HepG2 (cell line): ENCODE results near the gene USP34. TPM values are rescaled to one million over a fixed set of nuclear protein-coding genes. Genes with fewer than 3 reads are reported as not detected.

Source experiments
- ARNTL ChIP-seq: sonication (generic); formaldehyde crosslinking; IDR thresholded peaks from 2 replicates; pipeline ENCODE4 v1.4.0; 2020; ENCODE audit warnings: mild to moderate bottlenecking, missing genetic modification reagents
- CEBPG ChIP-seq: IDR thresholded peaks from 2 replicates; pipeline ENCODE4 v1.6.1; 2016
- FOXK2 ChIP-seq: fragments of 450-650 bp; IDR thresholded peaks from 2 replicates; pipeline ENCODE4 v1.6.1; 2016
- GATAD2A ChIP-seq: IDR thresholded peaks from 2 replicates; pipeline ENCODE4 v1.6.1; 2016
- KDM5B ChIP-seq: sonication (generic); formaldehyde crosslinking; IDR thresholded peaks from 2 replicates; pipeline ENCODE4 v1.4.0; 2020; ENCODE audit warnings: missing genetic modification reagents, mild to moderate bottlenecking, borderline replicate concordance
- KLF6 ChIP-seq: IDR thresholded peaks from 2 replicates; pipeline ENCODE4 v1.8.0; 2016; ENCODE audit warnings: missing biosample characterization, missing genetic modification reagents
- MAFF ChIP-seq: IDR thresholded peaks from 2 replicates; pipeline ENCODE4 v1.6.1; 2011; ENCODE audit warnings: low read depth, low read length, improper control_type of control experiment
- PCBP2 ChIP-seq: fragments of 200-400 bp; formaldehyde crosslinking; optimal IDR thresholded peaks from 2 replicates; pipeline ENCODE3; 2018; ENCODE audit warnings: low read length, low read depth; ENCODE audit not compliant: poor library complexity, severe bottlenecking
- RFX3 ChIP-seq: IDR thresholded peaks from 2 replicates; pipeline ENCODE4 v1.6.1; 2016; ENCODE audit warnings: missing biosample characterization, missing genetic modification reagents
- SAP130 ChIP-seq: IDR thresholded peaks from 2 replicates; pipeline ENCODE4 v1.6.1; 2016; ENCODE audit warnings: low read depth
- SIX4 ChIP-seq: sonication (generic); formaldehyde crosslinking; IDR thresholded peaks from 2 replicates; pipeline ENCODE4 v1.4.0; 2020; ENCODE audit warnings: missing genetic modification reagents
- SMC3 ChIP-seq: IDR thresholded peaks from 2 replicates; pipeline ENCODE4 v1.6.1; 2011; ENCODE audit warnings: low read length, improper control_type of control experiment
- TEAD3 ChIP-seq: optimal IDR thresholded peaks from 2 replicates; pipeline ENCODE3; 2016; ENCODE audit warnings: borderline replicate concordance
- ZFP1 ChIP-seq: IDR thresholded peaks from 2 replicates; pipeline ENCODE4 v1.6.1; 2016
- ZNF160 ChIP-seq: sonication (generic); formaldehyde crosslinking; IDR thresholded peaks from 2 replicates; pipeline ENCODE4 v1.8.0; 2022; ENCODE audit warnings: mild to moderate bottlenecking, inconsistent platforms, missing genetic modification reagents
- ZNF205 ChIP-seq: IDR thresholded peaks from 2 replicates; pipeline ENCODE4 v1.6.1; 2018; ENCODE audit warnings: missing biosample characterization, missing genetic modification reagents
- ZNF317 ChIP-seq: sonication (generic); formaldehyde crosslinking; IDR thresholded peaks from 2 replicates; pipeline ENCODE4 v1.5.0; 2020; ENCODE audit warnings: mild to moderate bottlenecking, missing genetic modification reagents
- ZNF619 ChIP-seq: sonication (generic); formaldehyde crosslinking; IDR thresholded peaks from 2 replicates; pipeline ENCODE4 v1.4.0; 2020; ENCODE audit warnings: mild to moderate bottlenecking, missing genetic modification reagents
- polyA plus RNA-seq, 8 experiments: library from polyadenylated mRNA; depleted of rRNA in 3 of 8; stranded (reverse) in 7 of 8; unstranded in 1 of 8; fragments of >200 nt; fragmentation: Illumina TruSeq in 4 of 8; extraction: Trizol in 4 of 8; gene quantifications; 2 replicates each; pipeline versions ENCODE4 v1.2.1 to v1.2.3, GENCODE V29; 2011 to 2016; ENCODE audit warnings: low read depth in 4 of 8, missing spikeins in 1 of 8, mixed read lengths in 1 of 8; ENCODE audit not compliant: insufficient read depth in 1 of 8
- total RNA-seq, 5 experiments: library from RNA; depleted of rRNA; stranded (reverse); fragments of >200 nt; fragmentation: Illumina TruSeq; extraction: Trizol; gene quantifications; 2 replicates each; pipeline ENCODE4 v1.2.3, GENCODE V29; 2016; ENCODE audit warnings: low read depth in 1 of 5
- TF ChIP-seq, protein P1 (sequence below), 2 experiments: fragments of 450-650 bp in 1 of 2; sonication (generic) in 1 of 2; formaldehyde crosslinking; IDR thresholded peaks; 2 replicates each; pipeline versions ENCODE4 v1.5.0 to v1.8.0; 2020 to 2022; ENCODE audit warnings: mild to moderate bottlenecking in 1 of 2, missing genetic modification reagents in 1 of 2
- TF ChIP-seq, protein P2 (sequence below): sonication (generic); formaldehyde crosslinking; IDR thresholded peaks from 2 replicates; pipeline ENCODE4 v1.8.1; 2023; ENCODE audit warnings: mild to moderate bottlenecking, inconsistent platforms, moderate library complexity, missing genetic modification reagents, borderline replicate concordance
- TF ChIP-seq, protein P3 (sequence below): IDR thresholded peaks from 2 replicates; pipeline ENCODE4 v1.6.1; 2016; ENCODE audit warnings: control low read depth
- TF ChIP-seq, protein P4 (sequence below): IDR thresholded peaks from 2 replicates; pipeline ENCODE4 v1.6.1; 2016; ENCODE audit warnings: missing genetic modification reagents, missing compliant biosample characterization
- TF ChIP-seq, protein P5 (sequence below): IDR thresholded peaks from 2 replicates; pipeline ENCODE4 v1.6.1; 2018; ENCODE audit warnings: missing genetic modification reagents
- TF ChIP-seq, protein P6 (sequence below): sonication (generic); formaldehyde crosslinking; conservative IDR thresholded peaks from 2 replicates; pipeline ENCODE4 v1.8.0; 2022; ENCODE audit warnings: mild to moderate bottlenecking, moderate library complexity, missing genetic modification reagents
- TF ChIP-seq, protein P7 (sequence below): IDR thresholded peaks from 2 replicates; pipeline ENCODE4 v1.6.1; 2016; ENCODE audit warnings: low read depth, borderline replicate concordance

Gene USP34
- total and polyA plus RNA-seq, 2 of the 13 experiments (the other 11 are each of a cell fraction or from before 2014, with no cell fraction given) = 99.2 to 100 TPM

DNA sequence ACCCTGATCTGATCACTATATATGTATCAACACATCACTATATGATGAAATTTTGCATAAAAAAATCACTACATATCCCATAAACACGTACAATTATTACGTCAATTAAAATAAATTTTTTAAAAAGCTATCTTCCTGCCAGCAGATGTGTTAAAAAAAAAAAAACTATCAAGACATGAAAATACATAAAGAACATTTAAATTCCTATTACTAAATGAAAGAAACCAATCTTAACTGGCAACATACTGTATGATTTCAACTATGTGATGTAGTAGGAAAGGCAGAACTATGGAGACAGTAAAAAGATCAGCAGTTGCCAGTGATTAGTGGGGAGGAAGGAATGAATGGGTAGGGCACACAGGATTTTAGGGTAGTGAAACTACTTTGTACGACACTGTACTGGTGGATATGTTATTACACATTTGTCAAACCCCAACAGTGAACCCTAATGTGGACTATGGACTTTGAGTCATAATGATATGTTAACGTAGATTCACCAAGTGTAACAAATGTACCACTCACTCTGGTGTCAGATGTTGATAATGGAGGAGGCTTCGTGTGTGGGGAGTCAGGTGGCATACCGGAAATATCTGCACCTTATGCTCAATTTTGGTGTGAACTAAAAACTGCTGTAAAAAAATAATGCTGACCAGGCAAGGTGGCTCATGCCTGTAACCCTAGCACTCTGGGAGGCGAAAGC is 27.4 kb downstream of the USP34 start (continued):
- TF ChIP-seq ZNF205 (CRISPR knock-in tag) (0 out of 2 replicates have a peak, but pooled peaks have one; percentile 34), ZNF317 (CRISPR knock-in tag) (peak; percentile 76; the same call in 1 of the 2 replicates), KLF6 (CRISPR knock-in tag) (0 out of 2 replicates have a peak, but pooled peaks have one; percentile 52), RFX3 (0 out of 2 replicates have a peak, but pooled peaks have one; percentile 17), CEBPG (peak; percentile 49), ZNF160 (CRISPR knock-in tag) (no peak), SMC3 (no peak), GATAD2A (CRISPR knock-in tag) (peak; percentile 87), TEAD3 (CRISPR knock-in tag) (peak; percentile 88), ARNTL (CRISPR knock-in tag) (no peak), PCBP2 (no peak), FOXK2 (0 out of 2 replicates have a peak, but pooled peaks have one; percentile 37), SIX4 (peak; percentile 80), KDM5B (no peak), MAFF (peak; percentile 93), ZFP1 (CRISPR knock-in tag) (0 out of 2 replicates have a peak, but pooled peaks have one; percentile 52), ZNF619 (CRISPR knock-in tag) (no peak), SAP130 (CRISPR knock-in tag) (peak; percentile 84)
- TF ChIP-seq, protein P1, sequence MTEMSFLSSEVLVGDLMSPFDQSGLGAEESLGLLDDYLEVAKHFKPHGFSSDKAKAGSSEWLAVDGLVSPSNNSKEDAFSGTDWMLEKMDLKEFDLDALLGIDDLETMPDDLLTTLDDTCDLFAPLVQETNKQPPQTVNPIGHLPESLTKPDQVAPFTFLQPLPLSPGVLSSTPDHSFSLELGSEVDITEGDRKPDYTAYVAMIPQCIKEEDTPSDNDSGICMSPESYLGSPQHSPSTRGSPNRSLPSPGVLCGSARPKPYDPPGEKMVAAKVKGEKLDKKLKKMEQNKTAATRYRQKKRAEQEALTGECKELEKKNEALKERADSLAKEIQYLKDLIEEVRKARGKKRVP (CRISPR knock-in tag; IDR thresholded peaks at IDR 0.05) = no peak; a peak in 1 of 4 replicates
- TF ChIP-seq, protein P2, sequence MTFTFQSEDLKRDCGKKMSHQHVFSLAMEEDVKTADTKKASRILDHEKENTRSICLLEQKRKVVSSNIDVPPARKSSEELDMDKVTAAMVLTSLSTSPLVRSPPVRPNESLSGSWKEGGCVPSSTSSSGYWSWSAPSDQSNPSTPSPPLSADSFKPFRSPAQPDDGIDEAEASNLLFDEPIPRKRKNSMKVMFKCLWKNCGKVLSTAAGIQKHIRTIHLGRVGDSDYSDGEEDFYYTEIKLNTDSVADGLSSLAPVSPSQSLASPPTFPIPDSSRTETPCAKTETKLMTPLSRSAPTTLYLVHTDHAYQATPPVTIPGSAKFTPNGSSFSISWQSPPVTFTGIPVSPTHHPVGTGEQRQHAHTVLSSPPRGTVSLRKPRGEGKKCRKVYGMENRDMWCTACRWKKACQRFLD (CRISPR knock-in tag) = no peak
- TF ChIP-seq, protein P3, sequence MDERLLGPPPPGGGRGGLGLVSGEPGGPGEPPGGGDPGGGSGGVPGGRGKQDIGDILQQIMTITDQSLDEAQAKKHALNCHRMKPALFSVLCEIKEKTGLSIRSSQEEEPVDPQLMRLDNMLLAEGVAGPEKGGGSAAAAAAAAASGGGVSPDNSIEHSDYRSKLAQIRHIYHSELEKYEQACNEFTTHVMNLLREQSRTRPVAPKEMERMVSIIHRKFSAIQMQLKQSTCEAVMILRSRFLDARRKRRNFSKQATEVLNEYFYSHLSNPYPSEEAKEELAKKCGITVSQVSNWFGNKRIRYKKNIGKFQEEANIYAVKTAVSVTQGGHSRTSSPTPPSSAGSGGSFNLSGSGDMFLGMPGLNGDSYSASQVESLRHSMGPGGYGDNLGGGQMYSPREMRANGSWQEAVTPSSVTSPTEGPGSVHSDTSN (CRISPR knock-in tag) = no peak
- TF ChIP-seq, protein P4, sequence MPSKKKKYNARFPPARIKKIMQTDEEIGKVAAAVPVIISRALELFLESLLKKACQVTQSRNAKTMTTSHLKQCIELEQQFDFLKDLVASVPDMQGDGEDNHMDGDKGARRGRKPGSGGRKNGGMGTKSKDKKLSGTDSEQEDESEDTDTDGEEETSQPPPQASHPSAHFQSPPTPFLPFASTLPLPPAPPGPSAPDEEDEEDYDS (CRISPR knock-in tag) = peak; percentile 33; the same call in 1 of the 2 replicates
- TF ChIP-seq, protein P5, sequence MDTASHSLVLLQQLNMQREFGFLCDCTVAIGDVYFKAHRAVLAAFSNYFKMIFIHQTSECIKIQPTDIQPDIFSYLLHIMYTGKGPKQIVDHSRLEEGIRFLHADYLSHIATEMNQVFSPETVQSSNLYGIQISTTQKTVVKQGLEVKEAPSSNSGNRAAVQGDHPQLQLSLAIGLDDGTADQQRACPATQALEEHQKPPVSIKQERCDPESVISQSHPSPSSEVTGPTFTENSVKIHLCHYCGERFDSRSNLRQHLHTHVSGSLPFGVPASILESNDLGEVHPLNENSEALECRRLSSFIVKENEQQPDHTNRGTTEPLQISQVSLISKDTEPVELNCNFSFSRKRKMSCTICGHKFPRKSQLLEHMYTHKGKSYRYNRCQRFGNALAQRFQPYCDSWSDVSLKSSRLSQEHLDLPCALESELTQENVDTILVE (CRISPR knock-in tag) = peak; percentile 52; the same call in 1 of the 2 replicates
- TF ChIP-seq, protein P6, sequence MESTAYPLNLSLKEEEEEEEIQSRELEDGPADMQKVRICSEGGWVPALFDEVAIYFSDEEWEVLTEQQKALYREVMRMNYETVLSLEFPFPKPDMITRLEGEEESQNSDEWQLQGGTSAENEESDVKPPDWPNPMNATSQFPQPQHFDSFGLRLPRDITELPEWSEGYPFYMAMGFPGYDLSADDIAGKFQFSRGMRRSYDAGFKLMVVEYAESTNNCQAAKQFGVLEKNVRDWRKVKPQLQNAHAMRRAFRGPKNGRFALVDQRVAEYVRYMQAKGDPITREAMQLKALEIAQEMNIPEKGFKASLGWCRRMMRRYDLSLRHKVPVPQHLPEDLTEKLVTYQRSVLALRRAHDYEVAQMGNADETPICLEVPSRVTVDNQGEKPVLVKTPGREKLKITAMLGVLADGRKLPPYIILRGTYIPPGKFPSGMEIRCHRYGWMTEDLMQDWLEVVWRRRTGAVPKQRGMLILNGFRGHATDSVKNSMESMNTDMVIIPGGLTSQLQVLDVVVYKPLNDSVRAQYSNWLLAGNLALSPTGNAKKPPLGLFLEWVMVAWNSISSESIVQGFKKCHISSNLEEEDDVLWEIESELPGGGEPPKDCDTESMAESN (CRISPR knock-in tag) = 0 out of 2 replicates have a peak, but pooled peaks have one; percentile 35
- TF ChIP-seq, protein P7, sequence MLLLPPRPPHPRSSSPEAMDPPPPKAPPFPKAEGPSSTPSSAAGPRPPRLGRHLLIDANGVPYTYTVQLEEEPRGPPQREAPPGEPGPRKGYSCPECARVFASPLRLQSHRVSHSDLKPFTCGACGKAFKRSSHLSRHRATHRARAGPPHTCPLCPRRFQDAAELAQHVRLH (CRISPR knock-in tag) = peak; percentile 65; the same call in 1 of the 2 replicates
